GM12873 (cell line): ENCODE results near the gene UCKL1.

Source experiments
- TF ChIP-seq, protein P1 (sequence below): IDR thresholded peaks from 2 replicates; pipeline ENCODE4 v1.5.1; 2012; ENCODE audit warnings: low read depth, mild to moderate bottlenecking, moderate library complexity, low read length, control low read depth; ENCODE audit not compliant: insufficient read depth; ENCODE audit errors: missing control alignments

Gene UCKL1

DNA sequence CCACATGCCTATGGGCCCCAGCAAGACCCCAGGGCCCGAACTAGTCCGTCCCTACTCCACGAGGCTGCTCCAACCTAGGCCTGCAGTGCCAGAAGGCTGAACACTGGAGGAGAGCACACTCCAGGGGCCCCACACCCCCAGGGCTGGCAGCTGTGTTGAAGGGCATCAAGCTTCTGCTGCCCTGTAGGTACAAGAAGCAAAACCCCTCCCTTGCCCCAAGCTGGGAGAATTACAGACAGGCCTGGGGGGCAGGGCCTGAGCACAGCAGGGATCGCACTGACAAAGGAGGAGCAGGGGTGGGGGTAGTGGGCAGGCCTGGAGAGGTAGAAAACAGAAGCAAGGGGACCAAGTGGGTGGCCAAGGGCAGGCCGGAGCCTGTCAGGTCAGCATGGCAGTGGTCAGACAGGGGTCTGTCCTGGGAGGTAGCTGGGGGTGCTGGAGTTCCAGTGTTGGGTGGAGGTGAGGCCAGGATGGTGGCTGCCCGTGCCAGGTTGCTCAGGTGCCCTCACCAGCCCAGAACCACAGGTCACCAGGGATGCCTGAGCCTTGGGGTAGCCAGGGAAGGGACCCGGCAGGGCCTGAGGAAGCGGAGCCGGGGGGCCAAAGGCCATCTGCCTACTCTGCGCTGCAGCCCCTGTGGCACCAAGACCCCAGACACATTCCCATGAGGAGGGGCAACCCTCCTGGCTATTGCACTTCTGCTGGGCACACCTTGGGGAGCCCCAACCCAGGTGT lies 2.9 kb upstream of the UCKL1 start:
- TF ChIP-seq, protein P1, sequence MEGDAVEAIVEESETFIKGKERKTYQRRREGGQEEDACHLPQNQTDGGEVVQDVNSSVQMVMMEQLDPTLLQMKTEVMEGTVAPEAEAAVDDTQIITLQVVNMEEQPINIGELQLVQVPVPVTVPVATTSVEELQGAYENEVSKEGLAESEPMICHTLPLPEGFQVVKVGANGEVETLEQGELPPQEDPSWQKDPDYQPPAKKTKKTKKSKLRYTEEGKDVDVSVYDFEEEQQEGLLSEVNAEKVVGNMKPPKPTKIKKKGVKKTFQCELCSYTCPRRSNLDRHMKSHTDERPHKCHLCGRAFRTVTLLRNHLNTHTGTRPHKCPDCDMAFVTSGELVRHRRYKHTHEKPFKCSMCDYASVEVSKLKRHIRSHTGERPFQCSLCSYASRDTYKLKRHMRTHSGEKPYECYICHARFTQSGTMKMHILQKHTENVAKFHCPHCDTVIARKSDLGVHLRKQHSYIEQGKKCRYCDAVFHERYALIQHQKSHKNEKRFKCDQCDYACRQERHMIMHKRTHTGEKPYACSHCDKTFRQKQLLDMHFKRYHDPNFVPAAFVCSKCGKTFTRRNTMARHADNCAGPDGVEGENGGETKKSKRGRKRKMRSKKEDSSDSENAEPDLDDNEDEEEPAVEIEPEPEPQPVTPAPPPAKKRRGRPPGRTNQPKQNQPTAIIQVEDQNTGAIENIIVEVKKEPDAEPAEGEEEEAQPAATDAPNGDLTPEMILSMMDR, result no peak

DNA sequence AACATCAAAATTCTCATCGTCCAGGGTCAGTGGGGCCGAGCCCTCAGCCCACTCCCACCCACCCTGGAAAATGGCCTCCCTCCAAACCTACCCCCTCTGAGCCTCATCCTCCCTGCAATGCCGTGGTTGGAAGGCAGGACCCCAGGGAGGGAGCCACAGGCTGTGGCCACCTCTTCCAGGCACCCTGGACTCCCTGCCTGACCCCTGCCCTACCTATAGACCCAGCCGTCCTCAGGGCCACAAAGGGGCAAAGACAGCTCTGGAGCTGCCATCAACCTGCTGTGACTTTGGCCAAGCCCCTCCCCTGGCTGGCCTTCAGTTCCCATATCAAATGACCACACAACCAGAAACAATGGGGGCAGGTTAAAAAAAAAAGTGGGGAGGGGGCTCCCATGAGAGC lies 2.3 kb upstream of the UCKL1 start:
- TF ChIP-seq, protein P1, result no peak

DNA sequence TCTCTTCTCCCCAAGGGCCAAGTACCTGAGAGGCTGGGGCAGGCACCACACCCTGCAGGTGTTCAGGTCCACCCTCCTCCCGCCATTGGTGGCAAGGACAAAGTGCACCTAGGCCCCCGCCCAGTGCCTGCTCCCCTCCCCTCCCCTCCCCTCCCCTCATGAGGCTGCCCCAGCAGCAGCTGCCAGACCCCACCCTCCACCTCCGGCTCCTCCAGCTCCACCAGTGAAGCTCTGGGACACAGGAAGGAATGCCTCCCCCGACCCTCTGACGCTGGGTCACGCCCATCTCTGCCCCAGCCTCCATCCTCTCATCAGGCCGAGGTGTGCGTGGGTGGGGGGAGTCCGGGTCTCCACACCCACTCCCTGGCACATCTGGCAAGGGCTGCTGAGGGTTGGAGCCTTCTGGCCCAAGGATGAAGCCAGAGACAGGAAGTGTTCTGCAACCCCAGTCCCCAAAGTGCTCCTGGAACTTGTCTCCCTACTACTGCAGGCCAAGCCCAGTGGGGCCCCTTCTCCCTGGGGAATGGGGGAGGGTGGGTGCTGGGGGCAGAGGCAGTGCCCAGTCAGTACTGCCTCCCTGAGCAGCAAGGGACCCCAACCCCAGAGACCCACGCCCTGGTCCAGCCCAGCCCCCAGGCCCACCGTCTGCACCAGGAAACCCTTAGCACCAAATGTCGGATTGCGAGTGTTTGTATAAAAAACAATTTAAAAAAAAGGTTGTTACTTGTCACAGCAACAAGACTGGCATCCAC lies 1.6 kb upstream of the UCKL1 start:
- TF ChIP-seq, protein P1, result no peak

GRCh38 chr20:63957004-63957689 lies 931 bp upstream of the UCKL1 start:
- TF ChIP-seq, protein P1, result no peak

- TF ChIP-seq, protein P1, result no peak
These were observed 418 bp upstream of the UCKL1 start for GRCh38 chr20:63956664-63957003.

GRCh38 chr20:63955281-63955826 lies 862 bp downstream of the UCKL1 start:
- TF ChIP-seq, protein P1, result peak; percentile 35
